Retinal pigment epithelial cell (primary cell): ENCODE results near the gene CA4.
A peak's percentile ranks its signal among the peaks of the same experiment; 100 is the strongest.
"Not testable (repeated sequence)": the region's sequence is repeated elsewhere in the genome, so short reads cannot be mapped to it uniquely, and the experiment has no call there.

Experiments
- DNase-seq: peaks from one replicate; pipeline ENCODE4 v3.0.0-alpha.2; 2010; ENCODE audit warnings: low read depth
- H3K4me3 ChIP-seq: 2 replicates; pipeline ENCODE4 v1.5.1; 2011; ENCODE audit warnings: mild to moderate bottlenecking, low read length, control low read depth, moderate library complexity
- TF ChIP-seq, protein P1 (sequence below): conservative IDR thresholded peaks from 2 replicates; pipeline ENCODE4 v1.5.1; 2011; ENCODE audit warnings: low read depth, low read length, control low read depth, inconsistent platforms

Gene CA4

DNA sequence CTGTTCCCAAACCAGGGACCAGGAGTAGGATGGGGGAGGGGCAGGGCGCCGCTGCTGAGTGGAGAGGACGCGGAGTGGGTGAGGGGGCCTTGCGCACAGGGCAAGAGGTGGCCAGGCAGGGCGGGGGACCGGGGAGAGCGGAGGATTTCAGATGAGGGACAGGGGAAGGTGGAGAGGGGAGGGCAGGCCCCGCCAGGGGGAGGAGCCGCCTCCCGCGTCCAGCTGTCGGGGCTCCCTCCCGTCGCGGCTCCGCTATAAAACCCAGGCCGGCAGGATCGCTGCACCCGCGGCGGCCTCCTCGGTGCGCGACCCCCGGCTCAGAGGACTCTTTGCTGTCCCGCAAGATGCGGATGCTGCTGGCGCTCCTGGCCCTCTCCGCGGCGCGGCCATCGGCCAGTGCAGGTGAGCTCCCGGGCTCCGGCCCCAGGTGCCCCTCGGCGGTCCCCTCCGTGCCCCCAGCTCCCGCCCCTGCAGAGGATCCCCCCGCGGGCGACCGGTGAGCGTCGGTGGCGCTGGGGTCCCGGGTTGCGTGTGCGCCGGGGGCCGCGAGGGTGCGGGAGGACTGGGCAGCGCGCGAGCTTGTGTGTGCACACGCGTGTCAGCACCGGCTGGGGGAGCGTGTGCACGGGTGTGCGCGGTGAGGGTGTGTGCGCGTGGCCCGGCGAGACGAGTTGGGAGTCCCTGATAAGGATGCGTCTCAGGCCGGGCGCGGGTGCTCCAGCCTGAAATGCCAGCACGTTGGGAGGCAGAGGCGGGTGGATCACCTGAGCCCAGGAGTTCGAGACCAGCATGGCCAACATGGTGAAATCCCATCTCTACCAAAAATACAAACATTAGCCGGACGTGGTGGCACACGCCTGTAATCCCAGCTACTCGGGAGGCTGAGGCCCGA, at the start of gene CA4:
CA4 (plus strand) TSS at position 283 of the 892 bp plus-strand sequence; CDS start at position 345, 62 bp downstream.
- DNase-seq: no peak
- no peak within 1 kb of the TSS for H3K4me3 ChIP-seq
- TF ChIP-seq, protein P1, sequence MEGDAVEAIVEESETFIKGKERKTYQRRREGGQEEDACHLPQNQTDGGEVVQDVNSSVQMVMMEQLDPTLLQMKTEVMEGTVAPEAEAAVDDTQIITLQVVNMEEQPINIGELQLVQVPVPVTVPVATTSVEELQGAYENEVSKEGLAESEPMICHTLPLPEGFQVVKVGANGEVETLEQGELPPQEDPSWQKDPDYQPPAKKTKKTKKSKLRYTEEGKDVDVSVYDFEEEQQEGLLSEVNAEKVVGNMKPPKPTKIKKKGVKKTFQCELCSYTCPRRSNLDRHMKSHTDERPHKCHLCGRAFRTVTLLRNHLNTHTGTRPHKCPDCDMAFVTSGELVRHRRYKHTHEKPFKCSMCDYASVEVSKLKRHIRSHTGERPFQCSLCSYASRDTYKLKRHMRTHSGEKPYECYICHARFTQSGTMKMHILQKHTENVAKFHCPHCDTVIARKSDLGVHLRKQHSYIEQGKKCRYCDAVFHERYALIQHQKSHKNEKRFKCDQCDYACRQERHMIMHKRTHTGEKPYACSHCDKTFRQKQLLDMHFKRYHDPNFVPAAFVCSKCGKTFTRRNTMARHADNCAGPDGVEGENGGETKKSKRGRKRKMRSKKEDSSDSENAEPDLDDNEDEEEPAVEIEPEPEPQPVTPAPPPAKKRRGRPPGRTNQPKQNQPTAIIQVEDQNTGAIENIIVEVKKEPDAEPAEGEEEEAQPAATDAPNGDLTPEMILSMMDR: no peak

DNA sequence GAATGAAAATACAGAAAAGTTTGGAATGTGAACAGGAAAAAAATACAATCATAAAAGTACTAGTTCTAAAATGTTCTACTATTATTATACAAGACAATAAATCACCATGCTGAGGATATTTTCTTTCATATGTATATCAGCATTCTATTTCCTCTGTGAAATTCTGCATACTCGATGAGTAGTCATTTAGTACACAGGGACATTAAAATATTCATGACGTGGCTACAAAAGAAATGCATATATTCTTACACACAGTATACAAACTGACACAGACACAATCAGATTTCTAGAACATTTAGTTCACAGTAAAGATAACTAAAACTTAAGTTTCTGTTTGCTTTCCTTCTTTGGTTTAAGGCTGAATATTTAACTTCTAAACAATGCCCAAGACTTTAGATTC, 49.2 kb upstream of the CA4 start:
- not testable (repeated sequence) for DNase-seq

DNA sequence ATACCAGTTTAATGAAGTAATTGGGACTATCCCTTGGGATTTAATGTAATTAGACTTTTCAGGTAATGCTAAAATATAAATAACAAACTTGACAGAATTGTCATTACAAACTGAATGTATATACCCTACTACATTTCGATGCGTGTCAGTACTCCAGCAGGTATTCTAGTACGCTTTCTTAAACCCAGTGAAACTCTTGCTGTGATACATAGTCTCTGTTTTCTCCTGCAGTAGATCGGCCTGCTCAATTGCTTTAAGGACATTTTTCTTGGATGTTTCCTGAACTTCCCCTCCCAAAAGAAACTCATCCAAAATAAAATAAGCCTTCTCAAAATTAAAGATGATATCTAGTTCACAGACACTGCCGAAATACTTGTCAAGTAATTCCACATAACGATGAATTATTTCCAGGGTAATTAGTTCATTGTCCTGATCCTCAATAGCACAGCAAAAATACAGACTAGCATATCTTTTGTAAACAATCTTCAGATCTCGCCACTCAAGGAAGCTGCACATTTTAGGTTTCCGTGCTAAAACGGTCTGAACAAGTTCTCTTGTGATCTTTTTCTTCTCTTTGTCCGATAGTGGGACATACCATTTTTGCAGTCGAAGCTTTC, 47.6 kb upstream of the CA4 start:
- not testable (repeated sequence) for DNase-seq, H3K4me3 ChIP-seq

More for the DNA sequence above, 49.2 kb upstream of the CA4 start:
- H3K4me3 ChIP-seq: not testable (repeated sequence)

DNA sequence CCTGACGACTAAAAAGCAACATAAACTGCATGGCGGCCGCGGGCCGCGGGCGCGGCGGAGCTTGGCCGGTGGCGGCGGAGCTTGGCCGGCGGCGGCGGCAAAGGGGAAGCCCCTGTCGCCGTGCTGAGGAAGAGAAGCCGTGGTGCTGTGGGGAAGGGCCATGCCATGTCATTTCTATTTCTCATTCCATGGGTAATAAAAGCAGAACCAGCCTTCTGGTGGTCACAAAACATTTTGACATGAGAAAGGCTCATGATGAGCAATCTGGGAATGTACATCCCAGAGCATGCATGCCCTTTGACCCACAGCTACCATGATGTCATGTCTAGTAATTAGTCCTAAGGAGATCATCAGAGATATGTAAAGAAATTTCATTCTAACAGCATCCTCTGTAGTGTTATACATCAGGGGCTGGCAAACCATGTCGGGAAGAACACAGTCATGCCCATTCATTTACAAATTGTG, 47.1 kb upstream of the CA4 start:
- H3K4me3 ChIP-seq: peak overlapping the region; percentile 24
- TF ChIP-seq, protein P1: no peak
- no peak for DNase-seq

DNA sequence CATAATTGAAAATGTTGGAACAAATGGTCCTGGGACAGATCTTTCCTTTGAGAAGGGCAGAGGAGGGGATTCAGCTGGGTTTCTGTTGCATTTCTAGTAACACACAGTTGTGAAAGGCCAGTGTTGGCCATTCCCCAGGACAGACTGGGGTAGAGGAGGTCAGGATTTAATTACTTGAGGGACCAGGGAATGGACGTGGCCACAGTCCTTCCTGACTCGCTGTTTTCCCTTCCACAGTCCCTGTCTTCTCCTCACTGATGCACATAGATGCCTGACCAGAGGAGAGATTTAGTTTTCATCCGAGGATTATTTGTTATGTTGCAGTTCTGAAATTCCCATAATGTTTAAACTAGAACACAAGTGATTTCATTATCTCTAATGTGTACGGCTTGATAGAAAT, 45.8 kb upstream of the CA4 start:
- TF ChIP-seq, protein P1: no peak
- H3K4me3 ChIP-seq: no peak overlapping the region
- no peak for DNase-seq

DNA sequence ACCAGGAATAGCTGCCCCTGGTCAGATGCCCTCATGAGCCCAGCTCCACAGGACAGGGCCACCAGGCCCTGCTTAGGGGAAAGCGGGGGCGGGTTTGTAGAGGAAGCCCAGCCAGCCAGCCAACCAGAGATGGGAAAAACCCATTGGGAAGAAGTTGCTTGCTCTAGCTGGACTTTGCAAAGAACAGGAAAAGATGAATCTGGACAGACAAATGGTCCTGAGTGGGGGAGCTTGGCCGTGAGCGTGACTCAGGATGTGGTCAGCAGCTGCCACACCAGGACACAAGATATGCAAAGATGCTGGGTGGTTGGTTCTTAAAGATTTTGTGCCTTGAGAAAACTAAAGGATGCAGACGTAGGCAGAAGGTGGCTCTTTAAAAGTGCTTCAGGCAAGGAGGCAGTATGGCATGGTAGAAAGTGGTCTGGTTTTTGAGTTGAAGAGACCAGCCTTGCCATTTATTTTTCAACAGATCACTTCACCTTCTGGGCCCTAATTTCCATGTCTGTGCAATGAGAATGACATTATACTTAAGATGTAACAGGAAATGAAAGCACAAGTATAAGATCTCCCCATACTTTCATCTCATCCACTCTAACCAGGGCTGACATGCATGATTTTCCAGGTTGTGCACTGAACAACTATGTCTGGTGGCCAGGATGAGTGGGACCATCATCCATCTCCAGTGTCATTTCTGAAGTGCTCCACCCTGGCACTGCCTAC, 43.3 kb upstream of the CA4 start:
- TF ChIP-seq, protein P1: no peak
- DNase-seq: no peak
- no peak overlapping the region for H3K4me3 ChIP-seq

DNA sequence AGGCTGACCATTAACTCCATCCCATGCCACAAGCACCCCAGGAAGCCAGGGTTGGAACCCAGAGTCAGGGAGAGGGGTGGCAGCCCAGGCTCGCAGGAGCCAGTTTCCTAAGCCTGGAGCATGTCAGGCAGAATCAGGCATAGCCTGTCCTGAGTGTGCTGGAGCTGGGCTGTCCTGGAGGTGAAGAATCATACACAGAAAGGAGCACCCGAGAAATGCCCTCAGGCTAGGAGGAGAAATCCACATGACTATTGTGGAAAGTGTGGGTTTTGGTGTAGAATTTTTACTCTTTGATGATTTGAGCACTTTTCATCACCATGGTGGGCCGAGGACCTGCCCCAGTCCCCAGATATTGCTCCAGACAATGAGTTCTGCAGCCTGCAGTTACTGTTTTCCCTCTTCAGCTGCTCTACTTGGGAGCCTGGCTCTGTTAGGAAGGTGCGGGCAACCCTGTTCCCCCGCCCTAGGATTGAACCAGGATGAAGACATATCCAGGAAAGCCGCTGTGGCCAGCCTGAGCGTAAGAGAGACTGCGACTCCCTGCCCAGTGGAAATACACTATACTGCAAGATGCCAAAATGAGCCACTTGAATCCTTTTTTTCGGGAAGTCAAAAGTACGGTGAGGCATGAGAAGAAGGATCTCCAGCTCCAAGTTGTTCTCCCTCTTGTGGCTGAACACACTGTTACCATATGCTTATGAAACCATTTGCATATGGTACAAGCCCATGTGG, 42.1 kb upstream of the CA4 start:
- no peak for DNase-seq
- TF ChIP-seq, protein P1: peak; percentile 14
- no peak overlapping the region for H3K4me3 ChIP-seq

DNA sequence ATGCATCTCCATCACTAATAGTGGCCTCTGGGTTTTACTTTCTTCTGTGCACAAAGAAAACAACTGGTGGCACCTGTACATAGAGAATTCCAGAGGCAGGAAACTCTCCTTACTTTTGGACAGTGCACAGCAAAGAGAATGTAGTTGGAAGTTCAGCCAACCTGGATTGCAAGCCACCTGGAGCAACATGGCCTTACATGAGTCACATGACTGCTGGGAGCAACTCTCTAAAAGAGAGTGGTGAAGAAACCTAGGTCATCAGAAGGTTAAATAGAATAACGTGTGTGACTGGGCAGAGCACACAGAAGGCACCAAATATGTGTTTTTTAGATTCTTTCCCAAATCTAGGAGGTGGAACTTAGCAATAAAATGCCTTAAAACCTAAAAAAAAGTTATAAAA, 41.5 kb upstream of the CA4 start:
- H3K4me3 ChIP-seq, DNase-seq: not testable (repeated sequence)
